Measurements from ENCODE around the gene HDDC3. TPM values are rescaled to one million over a fixed set of nuclear protein-coding genes. Genes with fewer than 3 reads are reported as not detected.
A peak's percentile ranks its signal among the peaks of the same experiment; 100 is the strongest.

Gene HDDC3
- total RNA-seq, 2 donors from 2014 or later = 14.9 to 17.9 TPM

GRCh38 chr15:90890839-90891238 lies 41.5 kb downstream of the HDDC3 start:
- Histone ChIP-seq H3K4me3 (no peak overlapping the region), H3K9me3 (no peaks in the 10 kb centered on the region), H3K27ac (no peak overlapping the region), H3K4me1 (peaks cover 0 to 25% of the 10 kb centered on the region in 2 donors), H3K27me3 (no peaks in the 10 kb centered on the region), H3K36me3 (peaks cover 63% of the 10 kb centered on the region)
- no peak for DNase-seq (ENCODE audit: low spot score)
- no peak for TF ChIP-seq CTCF (IDR thresholded peaks at IDR 0.05)

- Histone ChIP-seq H3K36me3 (peaks cover 63% of the 10 kb centered on the region), H3K9me3 (no peaks in the 10 kb centered on the region), H3K27me3 (no peaks in the 10 kb centered on the region), H3K4me1 (peaks cover 0 to 34% of the 10 kb centered on the region in 2 donors), H3K27ac (no peak overlapping the region), H3K4me3 (no peak overlapping the region)
- no peak for DNase-seq (ENCODE audit: low spot score)
- no peak for TF ChIP-seq CTCF (IDR thresholded peaks at IDR 0.05)
These were observed 42.5 kb downstream of the HDDC3 start for GRCh38 chr15:90889736-90890456.

GRCh38 chr15:90889313-90889730 lies 43.0 kb downstream of the HDDC3 start:
- H3K4me1 ChIP-seq = peaks cover 0 to 40% of the 10 kb centered on the region in 2 donors
- no peak for DNase-seq (ENCODE audit: low spot score)
- no peak overlapping the region for H3K4me3 ChIP-seq
- H3K27ac ChIP-seq = no peak overlapping the region
- H3K36me3 ChIP-seq = peaks cover 57% of the 10 kb centered on the region
- no peaks in the 10 kb centered on the region for H3K27me3 ChIP-seq
- no peaks in the 10 kb centered on the region for H3K9me3 ChIP-seq
- no peak for TF ChIP-seq CTCF (IDR thresholded peaks at IDR 0.05)

- no peaks in the 10 kb centered on the region for H3K9me3 ChIP-seq
- TF ChIP-seq CTCF (IDR thresholded peaks at IDR 0.05) = no peak
- H3K27ac ChIP-seq = peak overlapping the region in 1 of 2 donors; percentile 94
- H3K36me3 ChIP-seq = peaks cover 37% of the 10 kb centered on the region
- no peak for DNase-seq (ENCODE audit: low spot score)
- peaks cover 0 to 56% of the 10 kb centered on the region in 2 donors for H3K4me1 ChIP-seq
- no peaks in the 10 kb centered on the region for H3K27me3 ChIP-seq
- H3K4me3 ChIP-seq = no peak overlapping the region
These were observed 45.3 kb downstream of the HDDC3 start for GRCh38 chr15:90887037-90887481.

- peak overlapping the region in 1 of 2 donors; percentile 64 for H3K4me3 ChIP-seq
These were observed 46.1 kb downstream of the HDDC3 start for GRCh38 chr15:90886291-90886614.

More at GRCh38 chr15:90886291-90886614, 46.1 kb downstream of the HDDC3 start:
- no peaks in the 10 kb centered on the region for H3K9me3 ChIP-seq
- H3K27ac ChIP-seq = peak overlapping the region; percentile 94
- TF ChIP-seq CTCF (IDR thresholded peaks at IDR 0.05) = no peak
- H3K36me3 ChIP-seq = peaks cover 37% of the 10 kb centered on the region
- H3K4me1 ChIP-seq = peaks cover 0 to 56% of the 10 kb centered on the region in 2 donors
- H3K27me3 ChIP-seq = no peaks in the 10 kb centered on the region
- no peak for DNase-seq (ENCODE audit: low spot score)

Measured in right atrium auricular region (tissue), 2 donors.